Measurements from ENCODE around the gene ME2. TPM values are rescaled to one million over a fixed set of nuclear protein-coding genes. Genes with fewer than 3 reads are reported as not detected.
"Not testable (repeated sequence)": the region's sequence is repeated elsewhere in the genome, so short reads cannot be mapped to it uniquely, and the experiment has no call there.

Gene ME2
- total RNA-seq, 1 donor from 2014 or later, result 122 TPM

- H3K9me3 Mint-ChIP-seq, result no peaks in the 10 kb centered on the region
- no peak overlapping the region for H3K27ac Mint-ChIP-seq
- no peaks in the 10 kb centered on the region for H3K36me3 Mint-ChIP-seq (ENCODE audit: low read depth)
- no peak overlapping the region for H3K4me3 Mint-ChIP-seq
- H3K27me3 Mint-ChIP-seq (ENCODE audit: insufficient read depth), result peaks cover 5% of the 10 kb centered on the region
- intact Hi-C loops (cut with micrococcal nuclease), result no loop called here
- no peaks in the 10 kb centered on the region for H3K4me1 Mint-ChIP-seq (ENCODE audit: low read depth)
- no peak for DNase-seq (ENCODE audit: low spot score)
Measured at GRCh38 chr18:50870138-50870845, 8.6 kb upstream of the ME2 start.

- Mint-ChIP-seq H3K27me3 (ENCODE audit: insufficient read depth) (peaks cover 5% of the 10 kb centered on the region), H3K4me1 (ENCODE audit: low read depth) (no peaks in the 10 kb centered on the region), H3K27ac (no peak overlapping the region), H3K4me3 (no peak overlapping the region), H3K9me3 (no peaks in the 10 kb centered on the region), H3K36me3 (ENCODE audit: low read depth) (no peaks in the 10 kb centered on the region)
- no peak for DNase-seq (ENCODE audit: low spot score)
- intact Hi-C loops (cut with micrococcal nuclease), result no loop called here
Measured at GRCh38 chr18:50871846-50872245, 7.1 kb upstream of the ME2 start.

DNA sequence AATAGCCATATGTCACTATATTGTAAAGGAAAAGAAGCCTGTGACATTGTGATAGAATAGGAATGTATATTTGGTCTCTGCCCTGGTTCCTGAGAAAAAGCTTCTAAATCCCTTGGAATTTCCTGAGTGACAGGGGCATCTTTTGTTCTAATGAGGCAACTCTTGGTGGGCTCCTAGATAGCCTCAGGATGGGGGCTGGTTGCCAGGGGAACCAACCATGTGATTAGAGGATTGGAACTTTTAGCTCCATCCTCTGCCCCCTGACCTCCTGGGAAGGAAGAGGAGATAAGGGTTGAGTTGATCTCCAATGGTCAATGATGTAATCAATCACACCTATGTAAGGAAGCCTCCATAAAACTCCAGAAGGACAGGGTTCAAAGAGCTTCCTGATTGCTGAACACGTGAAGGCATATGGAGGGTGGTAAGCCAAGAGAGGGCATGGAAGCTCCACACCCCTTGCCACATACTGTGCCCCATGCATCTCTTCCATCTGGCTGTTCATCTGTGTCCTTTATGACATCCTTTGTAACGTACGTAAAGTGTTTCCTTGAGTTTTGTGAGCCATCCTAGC is 2.9 kb upstream of the ME2 start:
- peaks cover 5% of the 10 kb centered on the region for H3K27me3 Mint-ChIP-seq (ENCODE audit: insufficient read depth)
- intact Hi-C loops (cut with micrococcal nuclease), result loop anchor here (5.0 kb wide), 4 partner anchors 276 to 1384 kb away; partner anchors contain the start of genes MBD1 and RPL17
- no peak overlapping the region for H3K27ac Mint-ChIP-seq
- H3K4me3 Mint-ChIP-seq, result no peak overlapping the region
- no peaks in the 10 kb centered on the region for H3K9me3 Mint-ChIP-seq
- peaks cover 16% of the 10 kb centered on the region for H3K4me1 Mint-ChIP-seq (ENCODE audit: low read depth)
- no peak for DNase-seq (ENCODE audit: low spot score)
- H3K36me3 Mint-ChIP-seq (ENCODE audit: low read depth), result peaks cover 3% of the 10 kb centered on the region

DNA sequence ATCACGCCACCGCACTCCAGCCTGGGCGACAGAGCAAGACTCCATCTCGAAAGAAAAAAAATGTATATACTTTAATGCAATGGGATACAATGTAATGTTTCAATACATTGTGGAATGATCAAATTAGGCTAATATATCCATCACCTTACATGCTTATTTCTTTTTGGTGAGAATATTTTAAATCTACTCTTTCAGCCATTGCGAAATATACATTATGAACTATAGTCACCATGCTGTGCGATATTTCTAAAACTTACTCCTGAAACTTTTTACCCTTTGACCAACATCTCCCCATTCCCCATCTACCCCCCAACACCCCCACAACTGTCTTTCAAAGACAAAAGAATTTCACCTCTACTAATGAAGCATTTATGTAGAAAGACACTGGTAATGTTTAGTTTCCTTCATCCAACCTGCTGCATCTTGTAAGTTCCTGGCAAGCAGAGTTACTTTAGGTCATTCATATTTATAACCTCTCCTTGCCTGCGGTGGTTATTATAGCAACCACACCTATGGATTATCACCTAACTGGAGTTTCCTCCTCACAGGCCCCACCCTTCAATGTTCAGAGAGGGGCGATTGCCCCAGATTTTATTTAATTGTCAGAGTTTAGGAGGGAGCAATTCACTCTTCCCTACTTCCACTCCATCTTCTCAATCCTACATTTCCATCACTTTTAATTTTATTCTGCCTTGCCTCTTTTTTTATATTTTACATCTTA is 1.2 kb upstream of the ME2 start:
- Mint-ChIP-seq H3K36me3 (ENCODE audit: low read depth) (peaks cover 3% of the 10 kb centered on the region), H3K4me3 (peak overlapping the region; percentile 89), H3K27me3 (ENCODE audit: insufficient read depth) (peaks cover 3% of the 10 kb centered on the region), H3K27ac (peak overlapping the region; percentile 97), H3K9me3 (no peaks in the 10 kb centered on the region), H3K4me1 (ENCODE audit: low read depth) (peaks cover 16% of the 10 kb centered on the region)
- DNase-seq (ENCODE audit: low spot score), result no peak
- intact Hi-C loops (cut with micrococcal nuclease), result loop anchor here (1.0 to 5.0 kb wide), 11 partner anchors 15 to 1385 kb away; partner anchors contain the start of genes ELAC1, MBD1, MEX3C and MRO

DNA sequence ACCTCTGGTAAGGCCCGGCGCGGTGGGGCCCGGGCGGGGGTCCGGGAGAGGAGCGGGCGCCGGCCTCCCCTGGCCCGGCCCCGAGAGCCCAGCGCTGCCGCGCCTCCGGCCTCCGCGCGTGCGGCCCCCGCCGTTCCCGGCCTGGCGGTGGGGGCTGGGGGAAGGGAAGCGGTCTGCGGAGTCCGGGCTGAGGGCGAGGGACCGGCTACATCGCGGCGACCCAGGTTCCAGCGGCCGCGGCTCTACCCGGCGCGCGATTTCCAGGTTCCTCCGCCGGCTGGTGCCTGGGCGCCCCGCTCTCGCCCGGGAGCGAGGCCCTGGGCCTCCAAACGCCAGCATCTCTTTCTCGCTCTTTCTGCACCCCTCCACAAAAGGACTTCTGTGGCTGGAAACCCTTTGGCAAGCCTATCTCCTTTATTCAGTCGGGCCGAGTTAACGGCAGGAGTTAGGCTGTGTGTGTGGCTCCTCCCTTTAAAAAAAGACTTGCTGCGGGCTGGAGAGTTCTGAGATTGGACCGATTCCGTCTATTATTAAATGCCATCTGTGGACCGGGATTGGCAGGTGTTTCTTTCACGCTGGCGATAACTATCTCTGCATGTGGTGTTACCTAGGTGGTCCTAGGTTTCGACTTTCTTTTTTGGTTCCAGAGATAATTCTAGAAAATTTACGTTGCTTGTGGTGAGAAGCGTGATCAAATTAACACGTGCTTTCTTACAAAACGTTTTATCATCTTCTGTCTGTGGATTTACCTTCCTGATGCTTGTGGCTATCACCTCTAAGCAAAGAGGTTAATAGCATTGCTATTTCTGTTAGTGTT is 592 bp downstream of the ME2 start:
- Mint-ChIP-seq H3K4me1 (ENCODE audit: low read depth) (peaks cover 21% of the 10 kb centered on the region), H3K27me3 (ENCODE audit: insufficient read depth) (no peaks in the 10 kb centered on the region), H3K4me3 (peak overlapping the region; percentile 99), H3K9me3 (no peaks in the 10 kb centered on the region), H3K27ac (peak overlapping the region; percentile 99), H3K36me3 (ENCODE audit: low read depth) (peaks cover 8% of the 10 kb centered on the region)
- peak; percentile 2 for DNase-seq (ENCODE audit: low spot score)
- intact Hi-C loops (cut with micrococcal nuclease), result loop anchor here (2.0 to 5.0 kb wide), 7 partner anchors 13 to 1387 kb away; partner anchors contain the start of genes ACAA2, MBD1, MRO and RPL17

DNA sequence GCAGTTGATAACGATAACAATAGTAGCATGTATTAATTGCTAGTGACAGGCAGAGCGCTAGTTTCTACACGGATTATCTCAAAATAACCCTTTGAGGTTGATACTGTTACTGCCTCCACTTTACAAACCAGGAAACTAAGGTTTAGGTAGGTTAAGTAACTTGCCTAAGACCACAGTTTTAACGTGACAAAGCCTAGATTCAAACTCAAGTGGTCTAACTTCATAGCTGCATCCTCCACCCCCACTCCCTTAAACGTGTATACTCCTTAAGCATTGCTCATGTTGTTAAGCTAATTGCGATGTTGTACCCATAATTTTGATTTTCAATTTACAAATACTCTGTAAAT is 1.2 kb downstream of the ME2 start:
- H3K9me3 Mint-ChIP-seq, result no peaks in the 10 kb centered on the region
- H3K4me1 Mint-ChIP-seq (ENCODE audit: low read depth), result peaks cover 21% of the 10 kb centered on the region
- no peak for DNase-seq (ENCODE audit: low spot score)
- H3K27ac Mint-ChIP-seq, result peak overlapping the region; percentile 99
- intact Hi-C loops (cut with micrococcal nuclease), result loop anchor here (5.0 kb wide), 1 partner anchor 1068 kb away; the partner anchor contains the start of gene ACAA2
- peaks cover 8% of the 10 kb centered on the region for H3K36me3 Mint-ChIP-seq (ENCODE audit: low read depth)
- no peaks in the 10 kb centered on the region for H3K27me3 Mint-ChIP-seq (ENCODE audit: insufficient read depth)
- peak overlapping the region; percentile 99 for H3K4me3 Mint-ChIP-seq

- H3K27ac Mint-ChIP-seq; H3K27me3 Mint-ChIP-seq (ENCODE audit: insufficient read depth); H3K36me3 Mint-ChIP-seq (ENCODE audit: low read depth); DNase-seq (ENCODE audit: low spot score); H3K4me3 Mint-ChIP-seq; H3K9me3 Mint-ChIP-seq: not testable (repeated sequence)
- peaks cover 21% of the 10 kb centered on the region for H3K4me1 Mint-ChIP-seq (ENCODE audit: low read depth)
- intact Hi-C loops (cut with micrococcal nuclease), result loop anchor here (5.0 kb wide), 1 partner anchor 1069 kb away; the partner anchor contains the start of gene ACAA2
Measured at GRCh38 chr18:50880944-50881343, 2.0 kb downstream of the ME2 start.

- no peaks in the 10 kb centered on the region for H3K27me3 Mint-ChIP-seq (ENCODE audit: insufficient read depth)
- intact Hi-C loops (cut with micrococcal nuclease), result no loop called here
- no peaks in the 10 kb centered on the region for H3K9me3 Mint-ChIP-seq
- H3K4me3 Mint-ChIP-seq, result no peak overlapping the region
- peaks cover 5% of the 10 kb centered on the region for H3K4me1 Mint-ChIP-seq (ENCODE audit: low read depth)
- peaks cover 28% of the 10 kb centered on the region for H3K36me3 Mint-ChIP-seq (ENCODE audit: low read depth)
- no peak overlapping the region for H3K27ac Mint-ChIP-seq
- no peak for DNase-seq (ENCODE audit: low spot score)
Measured at GRCh38 chr18:50886929-50887328, 8.0 kb downstream of the ME2 start.

DNA sequence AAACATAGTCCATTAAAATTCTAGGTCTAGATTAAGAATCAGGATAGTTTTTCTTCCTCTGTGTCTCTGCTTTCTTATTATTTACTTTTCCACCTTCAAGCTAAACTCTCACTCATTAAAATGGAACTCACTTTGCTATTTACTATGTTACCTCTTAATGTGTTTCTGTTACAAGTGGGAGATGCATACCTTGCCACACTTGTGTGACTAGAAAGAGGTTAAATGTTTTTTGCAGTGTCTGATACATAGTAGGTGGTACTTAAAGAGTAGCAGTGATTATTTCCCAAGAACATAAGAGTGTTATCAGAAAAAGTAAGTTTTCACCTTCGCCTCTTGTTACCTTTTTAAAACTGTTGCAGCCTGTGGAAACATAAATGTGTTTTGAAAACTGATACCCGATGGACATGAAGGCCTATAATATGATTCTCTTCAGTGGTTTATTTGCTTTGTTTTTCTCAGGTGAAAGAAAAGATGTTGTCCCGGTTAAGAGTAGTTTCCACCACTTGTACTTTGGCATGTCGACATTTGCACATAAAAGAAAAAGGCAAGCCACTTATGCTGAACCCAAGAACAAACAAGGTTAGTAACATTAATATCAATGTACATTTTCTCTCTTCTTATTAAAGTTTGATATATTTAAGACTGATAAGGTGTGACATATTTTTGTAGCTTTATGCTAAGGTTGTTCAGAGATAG is 16.6 kb downstream of the ME2 start:
- DNase-seq (ENCODE audit: low spot score), result no peak
- H3K27ac Mint-ChIP-seq, result no peak overlapping the region
- H3K4me1 Mint-ChIP-seq (ENCODE audit: low read depth), result peaks cover 14% of the 10 kb centered on the region
- peaks cover 8% of the 10 kb centered on the region for H3K9me3 Mint-ChIP-seq
- H3K27me3 Mint-ChIP-seq (ENCODE audit: insufficient read depth), result no peaks in the 10 kb centered on the region
- intact Hi-C loops (cut with micrococcal nuclease), result no loop called here
- peaks cover 48% of the 10 kb centered on the region for H3K36me3 Mint-ChIP-seq (ENCODE audit: low read depth)
- H3K4me3 Mint-ChIP-seq, result no peak overlapping the region

DNA sequence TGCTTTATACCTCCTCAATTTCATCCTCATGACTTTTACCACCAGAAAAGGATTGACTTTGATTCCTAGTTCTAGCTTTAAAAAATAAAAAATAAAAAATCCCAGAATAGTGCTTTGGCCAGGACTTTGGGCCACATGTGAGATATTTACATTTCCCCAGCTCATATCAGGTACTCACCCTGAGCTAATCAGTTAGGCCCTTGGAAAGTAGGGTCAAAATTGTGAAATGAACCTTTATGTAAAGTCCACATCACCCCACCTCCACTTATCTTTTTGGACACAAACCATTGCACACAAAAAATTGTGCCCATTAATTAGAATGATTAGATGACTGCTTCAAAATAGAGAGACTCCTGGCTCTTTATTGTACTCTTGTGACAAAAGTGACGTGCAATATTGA is 17.2 kb downstream of the ME2 start:
- Mint-ChIP-seq H3K9me3 (peaks cover 8% of the 10 kb centered on the region), H3K27me3 (ENCODE audit: insufficient read depth) (no peaks in the 10 kb centered on the region), H3K36me3 (ENCODE audit: low read depth) (peaks cover 47% of the 10 kb centered on the region), H3K4me1 (ENCODE audit: low read depth) (peaks cover 17% of the 10 kb centered on the region), H3K4me3 (no peak overlapping the region), H3K27ac (no peak overlapping the region)
- no peak for DNase-seq (ENCODE audit: low spot score)
- intact Hi-C loops (cut with micrococcal nuclease), result no loop called here

DNA sequence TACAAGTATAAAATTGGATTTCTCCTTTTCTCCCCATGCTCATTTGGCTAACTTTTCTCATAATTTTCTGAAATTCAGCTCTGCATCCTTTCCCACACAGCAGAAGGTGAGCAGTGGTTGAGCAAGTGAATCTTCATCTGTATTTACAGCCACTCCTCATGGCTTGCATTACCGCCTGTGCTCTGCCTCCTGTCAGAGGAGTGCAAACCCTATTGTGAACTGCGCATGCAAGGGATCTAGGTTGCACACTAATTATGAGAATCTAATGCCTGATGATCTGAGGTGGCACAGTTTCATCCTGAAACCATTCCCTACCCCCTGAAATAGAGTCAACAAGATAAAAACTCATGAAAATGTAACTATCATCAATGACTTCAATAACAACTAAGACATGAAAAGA is 20.0 kb downstream of the ME2 start:
- Mint-ChIP-seq H3K9me3 (peaks cover 8% of the 10 kb centered on the region), H3K36me3 (ENCODE audit: low read depth) (peaks cover 49% of the 10 kb centered on the region), H3K27ac (no peak overlapping the region), H3K27me3 (ENCODE audit: insufficient read depth) (no peaks in the 10 kb centered on the region), H3K4me1 (ENCODE audit: low read depth) (peaks cover 17% of the 10 kb centered on the region), H3K4me3 (no peak overlapping the region)
- DNase-seq (ENCODE audit: low spot score), result no peak
- intact Hi-C loops (cut with micrococcal nuclease), result no loop called here

GRCh38 chr18:50902797-50903196 is 23.9 kb downstream of the ME2 start:
- Mint-ChIP-seq H3K4me3 (no peak overlapping the region), H3K9me3 (peaks cover 14% of the 10 kb centered on the region), H3K4me1 (ENCODE audit: low read depth) (peaks cover 12% of the 10 kb centered on the region), H3K27me3 (ENCODE audit: insufficient read depth) (no peaks in the 10 kb centered on the region), H3K27ac (no peak overlapping the region), H3K36me3 (ENCODE audit: low read depth) (peaks cover 58% of the 10 kb centered on the region)
- intact Hi-C loops (cut with micrococcal nuclease), result no loop called here
- DNase-seq (ENCODE audit: low spot score), result no peak
